HuH-7.5 (cell line): Measurements from ENCODE around the gene BRI3BP.
"Not testable (repeated sequence)": the region's sequence is repeated elsewhere in the genome, so short reads cannot be mapped to it uniquely, and the experiment has no call there.

Experiments
- DNase-seq: peaks from one replicate; pipeline ENCODE4 v3.0.0; 2011; ENCODE audit warnings: low spot score

The BRI3BP gene

DNA sequence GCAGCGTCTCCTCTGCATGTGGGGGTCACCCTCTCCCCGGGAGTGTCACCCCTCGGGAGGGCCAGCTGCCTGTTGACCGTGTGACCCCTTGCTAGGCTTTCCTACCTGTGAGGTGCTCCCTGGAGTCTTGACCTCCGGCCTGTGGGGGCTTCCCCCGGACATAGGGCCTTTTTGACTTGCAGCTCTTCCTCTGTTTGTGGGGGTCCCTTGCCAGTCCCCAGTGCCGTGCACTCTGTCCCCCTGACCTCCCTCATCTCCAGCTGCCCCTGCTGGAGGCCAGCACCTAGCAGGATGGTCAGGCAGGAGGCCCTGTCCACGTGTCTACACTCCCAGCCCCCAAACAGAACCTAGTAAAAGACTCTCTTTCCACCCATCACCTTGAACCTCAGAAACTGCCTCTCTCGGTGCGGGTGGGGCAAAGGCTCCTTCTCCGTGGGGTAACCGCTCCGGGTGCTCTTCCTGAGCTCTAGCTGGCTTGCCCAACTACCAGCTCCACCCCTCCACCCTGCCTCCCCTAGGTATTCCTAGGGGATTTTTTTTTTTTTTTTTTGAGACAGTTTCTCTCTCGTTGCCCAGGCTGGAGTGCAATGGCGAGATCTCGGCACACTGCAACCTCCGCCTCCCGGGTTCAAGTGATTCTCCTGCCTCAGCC is 72.6 kb downstream of the BRI3BP start:
- DNase-seq: no peak

DNA sequence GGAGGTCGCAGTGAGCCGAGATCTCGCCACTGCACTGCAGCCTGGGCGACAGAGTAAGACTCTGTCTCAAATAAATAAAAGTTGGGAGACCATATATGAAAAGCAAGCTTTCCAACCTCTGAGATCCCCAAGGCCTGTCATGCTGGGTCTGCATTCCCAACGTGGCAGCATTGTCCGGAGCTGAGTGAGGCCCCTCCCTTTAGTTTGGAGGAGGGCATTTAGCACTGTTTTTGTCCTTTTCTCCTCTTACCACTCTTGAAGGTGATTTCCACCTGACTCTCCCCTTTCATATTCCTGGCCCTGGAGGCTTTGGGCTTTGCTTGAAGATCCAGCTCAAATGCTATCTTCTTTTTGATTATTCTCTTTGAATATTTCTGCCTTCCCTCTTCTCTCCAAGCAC is 74.9 kb downstream of the BRI3BP start:
- DNase-seq: no peak

- DNase-seq: no peak
These were observed 76.2 kb downstream of the BRI3BP start for GRCh38 chr12:125069616-125070015.

- no peak for DNase-seq
These were observed 76.7 kb downstream of the BRI3BP start for GRCh38 chr12:125070112-125070511.

- DNase-seq: no peak
These were observed 77.4 kb downstream of the BRI3BP start for GRCh38 chr12:125070661-125071390.

DNA sequence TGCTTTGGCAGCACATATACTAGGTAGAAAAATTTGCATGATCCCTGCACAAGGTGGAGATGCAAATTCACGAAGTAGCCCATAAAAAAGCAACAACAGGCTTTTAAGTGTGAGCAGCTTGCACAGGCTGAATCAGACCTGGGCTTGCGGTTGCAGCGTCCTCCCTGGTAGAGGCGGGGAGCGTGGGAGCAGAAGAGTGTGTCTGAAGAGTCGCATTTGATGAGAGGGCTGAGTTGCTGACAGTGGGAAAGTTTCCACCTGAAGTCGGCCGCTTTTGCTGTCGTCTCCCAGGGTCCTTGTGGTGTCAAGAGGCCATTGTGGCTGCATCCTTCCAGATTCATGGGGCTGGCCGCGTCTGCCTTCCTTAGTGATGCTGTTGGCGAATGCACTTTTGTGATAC is 78.0 kb downstream of the BRI3BP start:
- DNase-seq: no peak

DNA sequence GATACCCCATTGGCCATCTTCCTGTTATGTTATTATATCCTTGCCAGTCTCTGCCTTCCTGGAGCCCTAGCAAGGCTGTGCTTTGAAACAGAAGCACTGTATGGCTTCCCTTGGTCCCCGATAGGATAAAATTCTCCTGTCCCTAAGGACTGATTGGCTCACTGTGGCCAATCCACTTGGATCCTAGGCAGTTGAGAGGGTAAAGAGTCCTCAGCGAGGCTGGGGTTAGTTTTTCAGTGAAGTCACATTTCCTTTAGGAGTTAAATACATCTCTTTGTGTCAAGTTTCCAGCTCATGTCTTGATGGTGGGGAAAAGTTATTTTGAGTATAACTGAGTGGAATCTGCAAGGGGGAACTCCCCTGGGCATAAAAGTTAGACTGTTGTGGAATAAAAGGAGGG is 79.1 kb downstream of the BRI3BP start:
- no peak for DNase-seq

GRCh38 chr12:125074294-125074693 is 80.8 kb downstream of the BRI3BP start:
- DNase-seq: not testable (repeated sequence)

GRCh38 chr12:125076103-125076502 is 82.7 kb downstream of the BRI3BP start:
- DNase-seq: no peak

DNA sequence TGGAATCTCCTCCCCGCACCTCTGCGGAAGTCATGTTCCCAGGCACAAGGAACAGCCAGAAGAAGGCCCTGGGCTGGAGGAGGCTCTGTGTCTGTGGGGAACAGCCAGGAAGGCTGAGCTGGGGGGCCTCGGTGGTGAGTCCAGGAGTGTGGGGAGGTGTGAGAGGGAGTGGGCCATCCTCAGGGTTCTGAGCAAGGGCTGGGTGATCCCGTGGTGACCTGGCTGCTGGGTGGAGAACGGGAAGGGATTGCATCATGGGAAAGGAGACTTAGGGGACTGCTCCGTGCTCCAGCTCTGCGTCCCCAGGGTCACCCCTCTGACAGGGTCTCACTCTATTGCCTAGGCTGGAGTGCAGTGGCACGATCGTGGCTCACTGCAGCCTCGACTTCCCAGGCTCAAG is 85.6 kb downstream of the BRI3BP start:
- DNase-seq: no peak

DNA sequence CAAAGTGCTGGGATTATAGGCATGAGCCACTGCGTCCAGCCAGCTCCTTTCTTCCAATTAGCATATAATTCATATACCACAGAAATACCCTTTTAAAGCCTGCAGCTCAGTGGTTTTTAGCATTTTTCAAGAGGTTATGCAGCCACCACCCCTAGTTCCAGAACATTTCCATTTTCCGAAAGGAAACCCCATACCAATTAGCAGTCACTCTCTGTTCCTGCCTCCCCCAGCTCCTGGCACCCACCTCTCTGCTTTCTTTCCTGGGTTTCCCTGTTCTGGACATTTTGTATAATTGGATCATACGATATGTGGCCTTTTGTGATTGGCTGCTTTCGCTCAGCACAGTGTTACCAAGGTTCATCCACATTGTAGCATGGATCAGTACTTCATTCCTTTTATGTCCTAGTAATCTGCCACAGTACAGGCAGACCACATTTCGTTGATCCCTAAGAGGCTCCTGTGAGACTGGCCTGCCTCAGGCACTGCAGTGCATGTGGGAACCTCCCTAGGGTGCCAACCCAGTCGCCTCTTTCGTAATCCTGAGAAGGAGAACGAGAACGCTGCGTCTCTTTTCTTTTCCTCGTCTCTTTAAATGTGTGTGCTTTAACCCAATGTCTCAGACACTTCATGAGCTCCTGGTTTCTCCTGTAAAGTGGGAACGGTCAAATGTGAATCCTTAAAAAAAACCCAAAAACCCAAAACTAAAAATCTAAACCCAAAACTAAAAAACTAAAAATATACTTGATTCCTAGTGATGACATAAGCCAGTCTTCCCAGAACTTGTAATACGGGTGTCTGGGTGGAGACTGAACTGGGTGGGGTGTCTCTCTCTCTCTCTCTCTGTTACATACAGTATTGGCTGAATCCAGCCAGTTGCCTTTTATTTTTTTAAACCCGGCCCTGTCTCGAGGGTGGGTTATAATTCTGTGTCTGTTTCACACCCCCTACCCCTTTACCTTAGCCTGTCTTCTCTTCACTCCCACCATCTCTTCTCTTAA is 86.5 kb downstream of the BRI3BP start:
- no peak for DNase-seq
